Measurements from ENCODE around the gene GABBR2.

GRCh38 chr9:98551511-98552286 is 157.0 kb downstream of the GABBR2 start:
- TF ChIP-seq CTCF (IDR thresholded peaks at IDR 0.05) (no peak), POLR2A (IDR thresholded peaks at IDR 0.05) (no peak), POLR2AphosphoS5 (IDR thresholded peaks at IDR 0.05) (no peak)

All from breast epithelium (tissue), 3 donors.